ENCODE data around the gene MYO1G. TPM values are rescaled to one million over a fixed set of nuclear protein-coding genes. Genes with fewer than 3 reads are reported as not detected.
A peak's percentile ranks its signal among the peaks of the same experiment; 100 is the strongest.

Gene MYO1G
- total RNA-seq, 1 experiment from 2014 or later, result 62.4 TPM

GRCh38 chr7:44964831-44965440 lies 13.9 kb downstream of the MYO1G start:
- peaks cover 2% of the 10 kb centered on the region for H3K4me1 ChIP-seq (ENCODE audit: low read length)
- no peak overlapping the region for H3K4me2 ChIP-seq (ENCODE audit: low read depth, low read length, poor library complexity, severe bottlenecking)
- H3K36me3 ChIP-seq (ENCODE audit: insufficient read depth, low read length), result peaks cover 8% of the 10 kb centered on the region; the same call in 1 of the 2 replicates
- H3K27ac ChIP-seq (ENCODE audit: low read length), result no peak overlapping the region
- DNase-seq, result no peak
- no peaks in the 10 kb centered on the region for H3K79me2 ChIP-seq (ENCODE audit: low read length)
- no peaks in the 10 kb centered on the region for H3K9me3 ChIP-seq (ENCODE audit: low read length)
- no peaks in the 10 kb centered on the region for H3K9me2 ChIP-seq (replicated peaks; ENCODE audit: insufficient read depth, low read length)
- no peaks in the 10 kb centered on the region; the same call in 1 of the 2 replicates for H4K20me1 ChIP-seq (ENCODE audit: insufficient read depth, low read depth, low read length)
- H3K27me3 ChIP-seq (ENCODE audit: low read length), result no peaks in the 10 kb centered on the region
- H2AFZ ChIP-seq (ENCODE audit: low read length), result no peak overlapping the region
- H3K9ac ChIP-seq (ENCODE audit: low read length), result no peak overlapping the region
- H3K4me3 ChIP-seq (ENCODE audit: low read length), result no peak overlapping the region

GRCh38 chr7:44964384-44964830 lies 14.4 kb downstream of the MYO1G start:
- H3K27ac ChIP-seq (ENCODE audit: low read length), result no peak overlapping the region
- H3K36me3 ChIP-seq (ENCODE audit: insufficient read depth, low read length), result peaks cover 5% of the 10 kb centered on the region; the same call in 1 of the 2 replicates
- H4K20me1 ChIP-seq (ENCODE audit: insufficient read depth, low read depth, low read length), result no peaks in the 10 kb centered on the region; the same call in 1 of the 2 replicates
- no peaks in the 10 kb centered on the region for H3K27me3 ChIP-seq (ENCODE audit: low read length)
- H3K9me3 ChIP-seq (ENCODE audit: low read length), result no peaks in the 10 kb centered on the region
- DNase-seq, result peak; percentile 57
- no peaks in the 10 kb centered on the region for H3K79me2 ChIP-seq (ENCODE audit: low read length)
- H3K4me3 ChIP-seq (ENCODE audit: low read length), result no peak overlapping the region
- no peaks in the 10 kb centered on the region for H3K9me2 ChIP-seq (replicated peaks; ENCODE audit: insufficient read depth, low read length)
- no peak overlapping the region for H3K4me2 ChIP-seq (ENCODE audit: low read depth, low read length, poor library complexity, severe bottlenecking)
- no peak overlapping the region for H3K9ac ChIP-seq (ENCODE audit: low read length)
- no peak overlapping the region for H2AFZ ChIP-seq (ENCODE audit: low read length)
- peaks cover 7% of the 10 kb centered on the region for H3K4me1 ChIP-seq (ENCODE audit: low read length)

- Histone ChIP-seq H3K27me3 (ENCODE audit: low read length) (no peaks in the 10 kb centered on the region), H3K9ac (ENCODE audit: low read length) (no peak overlapping the region), H3K4me3 (ENCODE audit: low read length) (no peak overlapping the region), H3K9me2 (replicated peaks; ENCODE audit: insufficient read depth, low read length) (no peaks in the 10 kb centered on the region), H3K79me2 (ENCODE audit: low read length) (no peaks in the 10 kb centered on the region), H3K27ac (ENCODE audit: low read length) (no peak overlapping the region), H3K4me2 (ENCODE audit: low read depth, low read length, poor library complexity, severe bottlenecking) (no peak overlapping the region), H2AFZ (ENCODE audit: low read length) (no peak overlapping the region), H4K20me1 (ENCODE audit: insufficient read depth, low read depth, low read length) (no peaks in the 10 kb centered on the region; the same call in 1 of the 2 replicates), H3K4me1 (ENCODE audit: low read length) (peaks cover 14% of the 10 kb centered on the region), H3K36me3 (ENCODE audit: insufficient read depth, low read length) (peaks cover 4% of the 10 kb centered on the region; the same call in 1 of the 2 replicates), H3K9me3 (ENCODE audit: low read length) (no peaks in the 10 kb centered on the region)
- no peak for DNase-seq
Measured at GRCh38 chr7:44963364-44964290, 15.2 kb downstream of the MYO1G start.

GRCh38 chr7:44962483-44963251 lies 16.1 kb downstream of the MYO1G start:
- Histone ChIP-seq H3K4me3 (ENCODE audit: low read length) (no peak overlapping the region), H3K27ac (ENCODE audit: low read length) (no peak overlapping the region), H2AFZ (ENCODE audit: low read length) (no peak overlapping the region), H3K4me1 (ENCODE audit: low read length) (peaks cover 14% of the 10 kb centered on the region), H3K27me3 (ENCODE audit: low read length) (no peaks in the 10 kb centered on the region), H3K79me2 (ENCODE audit: low read length) (no peaks in the 10 kb centered on the region), H3K36me3 (ENCODE audit: insufficient read depth, low read length) (peaks cover 4% of the 10 kb centered on the region; the same call in 1 of the 2 replicates), H3K9me3 (ENCODE audit: low read length) (no peaks in the 10 kb centered on the region), H3K9ac (ENCODE audit: low read length) (no peak overlapping the region), H3K4me2 (ENCODE audit: low read depth, low read length, poor library complexity, severe bottlenecking) (no peak overlapping the region), H3K9me2 (replicated peaks; ENCODE audit: insufficient read depth, low read length) (no peaks in the 10 kb centered on the region), H4K20me1 (ENCODE audit: insufficient read depth, low read depth, low read length) (no peaks in the 10 kb centered on the region; the same call in 1 of the 2 replicates)
- DNase-seq, result no peak

GRCh38 chr7:44961844-44962482 lies 16.9 kb downstream of the MYO1G start:
- Histone ChIP-seq H2AFZ (ENCODE audit: low read length) (no peak overlapping the region), H3K27ac (ENCODE audit: low read length) (no peak overlapping the region), H3K9me2 (replicated peaks; ENCODE audit: insufficient read depth, low read length) (no peaks in the 10 kb centered on the region), H3K27me3 (ENCODE audit: low read length) (no peaks in the 10 kb centered on the region), H4K20me1 (ENCODE audit: insufficient read depth, low read depth, low read length) (no peaks in the 10 kb centered on the region; the same call in 1 of the 2 replicates), H3K36me3 (ENCODE audit: insufficient read depth, low read length) (no peaks in the 10 kb centered on the region), H3K4me3 (ENCODE audit: low read length) (no peak overlapping the region), H3K4me2 (ENCODE audit: low read depth, low read length, poor library complexity, severe bottlenecking) (no peak overlapping the region), H3K4me1 (ENCODE audit: low read length) (peaks cover 14% of the 10 kb centered on the region), H3K9me3 (ENCODE audit: low read length) (no peaks in the 10 kb centered on the region), H3K9ac (ENCODE audit: low read length) (no peak overlapping the region), H3K79me2 (ENCODE audit: low read length) (no peaks in the 10 kb centered on the region)
- no peak for DNase-seq

- Histone ChIP-seq H2AFZ (ENCODE audit: low read length) (no peak overlapping the region), H3K36me3 (ENCODE audit: insufficient read depth, low read length) (no peaks in the 10 kb centered on the region), H3K79me2 (ENCODE audit: low read length) (no peaks in the 10 kb centered on the region), H3K27me3 (ENCODE audit: low read length) (no peaks in the 10 kb centered on the region), H3K4me1 (ENCODE audit: low read length) (peaks cover 14% of the 10 kb centered on the region), H3K4me2 (ENCODE audit: low read depth, low read length, poor library complexity, severe bottlenecking) (no peak overlapping the region), H4K20me1 (ENCODE audit: insufficient read depth, low read depth, low read length) (no peaks in the 10 kb centered on the region; the same call in 1 of the 2 replicates), H3K4me3 (ENCODE audit: low read length) (no peak overlapping the region), H3K9me3 (ENCODE audit: low read length) (no peaks in the 10 kb centered on the region), H3K9me2 (replicated peaks; ENCODE audit: insufficient read depth, low read length) (no peaks in the 10 kb centered on the region), H3K9ac (ENCODE audit: low read length) (no peak overlapping the region), H3K27ac (ENCODE audit: low read length) (no peak overlapping the region)
- DNase-seq, result no peak
Measured at GRCh38 chr7:44960011-44960580, 18.7 kb downstream of the MYO1G start.

- Histone ChIP-seq H3K9ac (ENCODE audit: low read length) (no peak overlapping the region), H3K27ac (ENCODE audit: low read length) (no peak overlapping the region), H3K4me1 (ENCODE audit: low read length) (peaks cover 14% of the 10 kb centered on the region), H3K4me2 (ENCODE audit: low read depth, low read length, poor library complexity, severe bottlenecking) (no peak overlapping the region), H3K79me2 (ENCODE audit: low read length) (no peaks in the 10 kb centered on the region), H3K36me3 (ENCODE audit: insufficient read depth, low read length) (no peaks in the 10 kb centered on the region), H4K20me1 (ENCODE audit: insufficient read depth, low read depth, low read length) (no peaks in the 10 kb centered on the region; the same call in 1 of the 2 replicates), H3K4me3 (ENCODE audit: low read length) (no peak overlapping the region), H3K9me3 (ENCODE audit: low read length) (no peaks in the 10 kb centered on the region), H2AFZ (ENCODE audit: low read length) (no peak overlapping the region), H3K9me2 (replicated peaks; ENCODE audit: insufficient read depth, low read length) (no peaks in the 10 kb centered on the region), H3K27me3 (ENCODE audit: low read length) (no peaks in the 10 kb centered on the region)
- no peak for DNase-seq
Measured at GRCh38 chr7:44959433-44959951, 19.3 kb downstream of the MYO1G start.
